SH-SY5Y (cell line): ENCODE results near the gene FCN2.

Experiments used
- GATA2 ChIP-seq: IDR thresholded peaks from 2 replicates; pipeline ENCODE4 v1.6.1; 2011; ENCODE audit warnings: mild to moderate bottlenecking, low read depth, low read length
- GATA3 ChIP-seq: IDR thresholded peaks from 2 replicates; pipeline ENCODE4 v1.6.1; 2011; ENCODE audit warnings: low read depth, mild to moderate bottlenecking, low read length, moderate library complexity

DNA sequence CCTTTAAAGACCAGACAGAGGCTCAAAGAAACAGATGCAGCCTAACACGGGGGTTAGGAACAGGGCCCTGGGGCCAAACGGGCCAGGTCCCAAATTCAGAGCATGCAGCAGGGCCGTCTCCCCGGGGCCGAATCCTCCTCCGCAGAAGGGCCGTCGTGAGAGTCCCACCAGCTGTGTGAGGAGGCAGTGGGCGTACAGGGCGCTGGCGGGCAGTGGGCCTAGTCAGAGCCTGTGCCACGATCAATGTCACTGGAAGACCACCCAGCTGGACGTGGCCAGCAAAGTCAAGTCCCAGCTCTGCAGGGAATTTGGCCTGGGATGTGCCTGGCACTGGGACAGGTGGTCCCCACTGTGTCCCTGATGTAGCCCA, 15.8 kb upstream of the FCN2 start:
- no peak for TF ChIP-seq GATA3
- TF ChIP-seq GATA2, result no peak
